ENCODE results near the gene MVB12B. TPM values are rescaled to one million over a fixed set of nuclear protein-coding genes. Genes with fewer than 3 reads are reported as not detected.

Gene MVB12B
- total and polyA plus RNA-seq, 2 of the 13 experiments (the other 11 are each of a cell fraction or from before 2014, with no cell fraction given) = 12.1 to 30.1 TPM

DNA sequence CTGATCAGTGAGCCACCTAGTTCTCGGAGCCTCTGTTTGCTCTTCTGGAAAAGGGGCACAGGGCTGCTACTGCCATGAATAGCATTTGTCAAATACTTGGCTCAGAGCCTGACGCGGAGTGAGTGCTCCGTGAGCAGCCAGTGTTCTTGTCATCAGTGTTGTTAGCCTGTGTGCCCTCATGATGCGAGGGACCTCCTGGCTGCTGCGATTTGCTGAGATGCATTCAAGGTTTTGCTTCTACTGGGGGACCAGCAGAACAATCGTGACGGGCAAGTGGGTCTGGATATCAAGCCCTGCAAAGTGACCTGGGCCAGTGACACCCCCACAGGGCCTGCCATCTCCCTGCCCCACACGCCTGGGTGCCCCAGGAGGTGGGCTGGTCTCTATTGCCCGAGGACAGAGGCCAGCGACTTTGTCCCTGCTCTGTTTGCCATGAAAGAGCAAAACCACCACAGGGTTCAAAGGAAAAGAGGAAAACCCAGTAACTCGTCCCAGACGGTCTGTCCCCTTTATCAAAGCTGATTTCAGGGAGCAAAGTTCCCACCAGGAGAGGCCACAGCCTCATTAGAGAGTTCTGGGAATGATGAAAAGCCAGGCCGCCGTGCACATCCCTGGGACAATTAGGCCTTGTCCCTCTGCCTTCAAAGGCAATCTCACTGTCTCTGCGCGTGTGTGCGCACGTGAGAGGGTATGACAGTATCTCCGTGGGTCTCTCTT is 200.6 kb downstream of the MVB12B start (continued):
- TF ChIP-seq, protein P1, sequence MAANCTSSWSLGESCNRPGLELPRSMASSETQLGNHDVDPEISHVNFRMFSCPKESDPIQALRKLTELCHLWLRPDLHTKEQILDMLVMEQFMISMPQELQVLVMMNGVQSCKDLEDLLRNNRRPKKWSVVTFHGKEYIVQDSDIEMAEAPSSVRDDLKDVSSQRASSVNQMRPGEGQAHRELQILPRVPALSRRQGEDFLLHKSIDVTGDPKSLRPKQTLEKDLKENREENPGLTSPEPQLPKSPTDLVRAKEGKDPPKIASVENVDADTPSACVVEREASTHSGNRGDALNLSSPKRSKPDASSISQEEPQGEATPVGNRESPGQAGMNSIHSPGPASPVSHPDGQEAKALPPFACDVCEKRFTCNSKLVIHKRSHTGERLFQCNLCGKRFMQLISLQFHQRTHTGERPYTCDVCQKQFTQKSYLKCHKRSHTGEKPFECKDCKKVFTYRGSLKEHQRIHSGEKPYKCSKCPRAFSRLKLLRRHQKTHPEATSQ (CRISPR knock-in tag; IDR thresholded peaks at IDR 0.05; ENCODE audit: borderline replicate concordance) = 0 out of 2 replicates have a peak, but pooled peaks have one; percentile 60
- TF ChIP-seq SRF (IDR thresholded peaks at IDR 0.05; ENCODE audit: low read depth, low read length) (peak; percentile 51; the same call in 1 of the 2 replicates), SKI (IDR thresholded peaks at IDR 0.05; ENCODE audit: partially characterized antibody) (peak; percentile 81), ZSCAN29 (CRISPR knock-in tag; conservative IDR thresholded peaks at IDR 0.05) (0 out of 2 replicates have a peak, but pooled peaks have one; percentile 83), GMEB1 (CRISPR knock-in tag; IDR thresholded peaks at IDR 0.05; ENCODE audit: borderline replicate concordance) (peak; percentile 56; the same call in 1 of the 2 replicates), SMAD1 (CRISPR knock-in tag; IDR thresholded peaks at IDR 0.05; ENCODE audit: borderline replicate concordance, low read depth) (no peak), PAXIP1 (CRISPR knock-in tag; conservative IDR thresholded peaks at IDR 0.05) (peak; percentile 93), SNAPC2 (CRISPR knock-in tag; IDR thresholded peaks at IDR 0.05) (0 out of 2 replicates have a peak, but pooled peaks have one; percentile 81), ZNF557 (CRISPR knock-in tag; IDR thresholded peaks at IDR 0.05) (peak; percentile 70; the same call in 1 of the 2 replicates), MLLT10 (CRISPR knock-in tag; IDR thresholded peaks at IDR 0.05) (no peak), TAF1 (CRISPR knock-in tag; IDR thresholded peaks at IDR 0.05) (peak; percentile 53), ZNF292 (CRISPR knock-in tag; IDR thresholded peaks at IDR 0.05; ENCODE audit: borderline replicate concordance, low read depth) (peak; percentile 52; the same call in 1 of the 2 replicates), SOX5 (CRISPR knock-in tag; IDR thresholded peaks at IDR 0.05; ENCODE audit: borderline replicate concordance) (peak; percentile 97), SATB2 (CRISPR knock-in tag; IDR thresholded peaks at IDR 0.05) (peak; percentile 72; the same call in 1 of the 2 replicates), ZNF225 (CRISPR knock-in tag; IDR thresholded peaks at IDR 0.05) (no peak), ZNF430 (CRISPR knock-in tag; IDR thresholded peaks at IDR 0.05) (no peak), NCOR1 (IDR thresholded peaks at IDR 0.05; ENCODE audit: borderline replicate concordance, low read length) (peak; percentile 87; the same call in 1 of the 2 replicates), RARA (CRISPR knock-in tag; IDR thresholded peaks at IDR 0.05) (peak; percentile 75), TEF (CRISPR knock-in tag; IDR thresholded peaks at IDR 0.05) (no peak)
- TF ChIP-seq, protein P2, sequence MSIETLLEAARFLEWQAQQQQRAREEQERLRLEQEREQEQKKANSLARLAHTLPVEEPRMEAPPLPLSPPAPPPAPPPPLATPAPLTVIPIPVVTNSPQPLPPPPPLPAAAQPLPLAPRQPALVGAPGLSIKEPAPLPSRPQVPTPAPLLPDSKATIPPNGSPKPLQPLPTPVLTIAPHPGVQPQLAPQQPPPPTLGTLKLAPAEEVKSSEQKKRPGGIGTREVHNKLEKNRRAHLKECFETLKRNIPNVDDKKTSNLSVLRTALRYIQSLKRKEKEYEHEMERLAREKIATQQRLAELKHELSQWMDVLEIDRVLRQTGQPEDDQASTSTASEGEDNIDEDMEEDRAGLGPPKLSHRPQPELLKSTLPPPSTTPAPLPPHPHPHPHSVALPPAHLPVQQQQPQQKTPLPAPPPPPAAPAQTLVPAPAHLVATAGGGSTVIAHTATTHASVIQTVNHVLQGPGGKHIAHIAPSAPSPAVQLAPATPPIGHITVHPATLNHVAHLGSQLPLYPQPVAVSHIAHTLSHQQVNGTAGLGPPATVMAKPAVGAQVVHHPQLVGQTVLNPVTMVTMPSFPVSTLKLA (IDR thresholded peaks at IDR 0.05) = peak; percentile 48
